GM21576 (cell line): ENCODE measurements around the gene DPEP2.
"Not testable (repeated sequence)": the region's sequence is repeated elsewhere in the genome, so short reads cannot be mapped to it uniquely, and the experiment has no call there.

Source experiments
- ATAC-seq: cut with Tn5 transposase; IDR thresholded peaks from one replicate; pipeline ENCODE4 v1.9.1; 2021; ENCODE audit warnings: mild to moderate bottlenecking, moderate library complexity; ENCODE audit not compliant: unreplicated experiment

DPEP2 gene

DNA sequence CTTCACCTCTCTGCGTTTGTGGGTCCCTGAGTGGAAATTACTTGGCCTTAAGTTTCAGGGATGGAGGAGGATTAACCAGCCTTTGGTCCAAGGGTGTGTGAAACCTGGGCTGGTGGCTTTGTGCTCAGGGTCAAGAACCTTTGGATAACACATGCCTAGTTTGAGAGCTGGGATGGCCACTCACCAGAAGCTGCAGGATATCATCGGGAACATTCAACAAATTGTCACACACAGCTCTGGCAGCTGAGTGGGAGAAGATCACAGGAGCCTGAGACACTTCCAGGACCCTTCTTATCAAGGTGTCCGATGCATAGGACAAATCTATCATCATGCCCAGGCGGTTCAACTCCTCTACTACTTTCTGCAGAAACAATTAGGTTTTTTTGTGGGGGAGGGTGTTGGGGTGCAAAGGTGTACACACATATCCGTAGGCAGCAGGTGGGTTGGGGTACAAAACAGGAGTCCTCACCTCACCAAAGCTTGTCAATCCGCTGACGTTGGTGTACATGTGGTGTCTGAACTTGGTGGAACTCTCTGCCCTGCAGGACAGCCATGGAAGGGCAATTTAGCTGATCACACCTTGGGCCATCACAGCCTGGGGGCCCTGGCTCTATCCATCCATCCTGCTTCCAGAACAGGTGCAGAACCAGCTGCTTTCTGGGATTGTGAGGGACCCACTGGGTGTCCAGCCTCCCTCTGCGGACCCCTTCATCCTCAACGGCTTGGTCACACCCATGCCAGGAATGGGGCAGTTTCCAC, 21.6 kb downstream of the DPEP2 start:
- no peak for ATAC-seq

DNA sequence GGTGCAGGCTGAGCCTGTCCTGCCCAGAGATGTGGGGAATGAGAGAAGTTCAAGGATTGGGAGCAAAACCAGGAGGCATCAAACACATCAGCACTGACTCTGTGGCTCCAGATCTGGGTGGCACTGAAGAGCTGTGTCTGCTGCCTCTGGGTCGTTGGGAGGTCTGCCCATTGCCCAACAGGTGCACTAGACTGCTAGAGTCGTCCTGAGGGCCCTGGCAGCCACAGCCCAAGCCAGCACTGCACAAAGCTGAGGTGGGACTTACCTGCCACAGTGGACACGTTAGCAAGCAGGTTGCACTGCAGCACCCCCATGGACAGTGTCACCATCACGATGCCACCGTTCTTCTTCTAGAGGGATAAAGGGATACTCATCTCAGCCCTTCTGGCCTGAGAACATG, 22.3 kb downstream of the DPEP2 start:
- ATAC-seq: no peak

DNA sequence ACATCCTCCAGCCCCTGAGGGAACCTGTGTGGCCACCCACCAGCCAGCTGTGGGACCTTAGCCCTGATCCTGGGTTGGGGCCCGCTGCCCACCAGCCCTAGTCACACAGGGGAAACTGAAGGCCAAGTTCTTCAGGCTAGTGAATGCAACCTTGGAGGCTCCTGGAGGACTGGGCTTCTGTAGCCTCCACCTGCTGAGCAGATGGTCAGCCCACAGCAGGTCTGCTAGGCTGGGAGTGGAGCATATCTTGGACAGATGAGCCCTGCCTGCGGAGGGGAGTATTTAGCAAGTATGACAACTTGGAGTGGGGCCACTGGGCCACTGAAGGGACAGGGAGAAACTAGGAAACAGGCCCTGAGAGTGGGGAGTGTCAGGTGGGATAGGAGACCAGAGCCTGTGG, 23.1 kb downstream of the DPEP2 start:
- ATAC-seq: no peak

DNA sequence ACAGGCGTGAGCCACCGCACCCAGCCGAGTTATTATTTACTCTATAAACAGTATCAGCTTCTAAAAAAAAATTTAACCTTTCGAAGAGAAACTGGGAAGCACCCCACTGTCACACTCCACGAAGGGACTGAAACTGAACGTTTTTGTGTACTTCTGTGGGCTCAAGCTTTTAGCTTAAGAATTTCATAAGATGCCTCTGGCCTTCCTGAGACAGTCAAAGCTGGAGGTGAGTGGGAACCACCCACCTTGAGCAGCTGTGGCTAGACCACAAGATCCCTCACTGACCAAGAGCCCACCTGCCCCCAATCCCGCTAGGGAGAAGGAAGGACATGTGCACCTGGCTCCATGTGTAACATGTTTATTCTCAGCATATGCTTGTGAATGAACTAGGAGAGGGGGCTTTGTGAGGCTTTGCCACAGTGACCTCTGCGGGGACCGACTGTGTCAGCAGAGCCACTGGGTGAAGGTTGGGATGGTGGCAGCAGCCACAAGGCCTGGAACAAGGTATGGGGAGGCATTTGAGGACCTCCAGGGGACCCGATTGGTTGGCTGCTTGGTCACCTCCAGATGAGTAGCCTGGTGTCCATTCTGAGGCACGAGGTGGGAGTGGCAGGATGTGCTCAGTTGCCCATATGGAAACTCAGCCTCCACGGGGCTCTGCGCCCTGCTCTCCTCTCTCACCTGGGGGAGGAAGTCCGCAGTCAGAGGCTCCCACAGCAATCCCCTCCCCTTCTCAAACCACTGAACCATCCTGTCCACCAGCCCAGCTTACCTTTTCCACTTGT, 23.8 kb downstream of the DPEP2 start:
- no peak for ATAC-seq

DNA sequence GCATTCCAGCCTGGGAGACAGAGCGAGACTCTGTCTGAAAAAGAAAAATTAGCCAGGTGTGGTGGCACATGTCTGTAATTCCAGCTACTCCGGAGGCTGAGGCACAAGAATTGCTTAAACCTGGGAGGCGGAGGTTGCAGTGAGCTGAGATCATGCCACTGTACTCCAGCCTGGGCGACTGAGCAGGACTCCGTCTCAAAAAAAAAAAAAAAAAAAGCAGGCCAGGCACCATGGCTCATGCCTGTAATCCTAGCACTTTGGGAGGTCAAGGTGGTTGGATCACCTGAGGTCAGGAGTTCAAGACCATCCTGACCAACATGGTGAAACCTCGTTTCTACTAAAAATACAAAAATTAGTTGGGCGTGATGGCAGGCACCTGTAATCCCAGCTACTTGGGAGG, 27.0 kb downstream of the DPEP2 start:
- ATAC-seq: not testable (repeated sequence)

DNA sequence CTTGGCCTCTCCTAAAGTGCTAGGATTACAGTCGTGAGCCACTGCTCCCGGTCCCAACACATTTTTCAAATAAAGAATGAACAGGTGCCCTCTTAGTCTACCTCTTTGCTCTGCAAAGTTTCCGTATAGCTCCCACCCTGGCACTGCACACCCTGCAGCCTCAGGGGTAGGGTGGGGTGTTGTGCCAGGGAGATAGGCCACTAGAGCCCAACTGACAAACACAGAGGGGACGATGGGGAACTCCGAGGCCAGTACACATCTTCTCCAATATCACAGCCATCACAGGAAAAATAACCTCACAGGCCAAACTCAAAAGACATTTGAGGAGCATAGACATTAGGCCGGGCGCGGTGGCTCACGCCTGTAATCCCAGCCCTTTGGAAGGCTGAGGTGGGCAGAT, 28.2 kb downstream of the DPEP2 start:
- ATAC-seq: no peak

DNA sequence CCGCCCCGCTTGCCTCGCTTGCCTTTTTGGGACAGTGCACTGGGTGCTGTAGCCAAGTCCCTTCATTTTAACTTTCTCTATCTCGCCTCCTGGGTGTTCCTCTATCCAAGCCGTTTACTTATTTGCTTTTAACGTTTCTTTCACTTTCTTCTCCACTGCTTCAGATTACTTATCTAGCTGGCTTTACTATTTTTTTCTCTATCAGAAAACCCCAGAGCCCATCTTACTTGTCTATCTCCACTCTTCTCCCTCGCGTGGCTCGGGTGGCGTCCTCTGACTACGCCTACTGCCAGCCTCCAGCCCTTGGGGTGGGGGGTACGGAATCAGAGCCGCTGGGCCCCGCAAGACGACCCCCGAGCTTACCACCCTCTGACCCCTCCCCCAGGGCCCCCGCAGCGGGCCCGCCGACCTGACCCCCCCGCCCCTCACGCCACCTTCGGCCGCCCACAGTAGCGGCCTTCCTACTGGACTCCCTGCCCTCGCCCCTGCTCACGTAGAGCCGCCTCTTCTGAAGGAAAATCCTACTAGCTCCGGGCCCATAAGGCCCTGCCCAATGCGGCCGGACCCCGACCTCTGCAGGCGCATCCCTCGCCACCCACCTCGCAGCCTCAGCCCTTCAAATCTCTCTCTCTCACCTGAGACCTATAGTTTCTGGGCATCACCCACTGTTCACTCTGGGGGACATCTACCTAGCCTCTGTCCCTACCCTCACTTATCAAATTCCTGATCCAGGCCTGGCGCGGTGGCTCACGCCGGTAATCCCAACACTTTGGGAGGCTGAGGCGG, 29.8 kb downstream of the DPEP2 start:
- ATAC-seq: no peak

DNA sequence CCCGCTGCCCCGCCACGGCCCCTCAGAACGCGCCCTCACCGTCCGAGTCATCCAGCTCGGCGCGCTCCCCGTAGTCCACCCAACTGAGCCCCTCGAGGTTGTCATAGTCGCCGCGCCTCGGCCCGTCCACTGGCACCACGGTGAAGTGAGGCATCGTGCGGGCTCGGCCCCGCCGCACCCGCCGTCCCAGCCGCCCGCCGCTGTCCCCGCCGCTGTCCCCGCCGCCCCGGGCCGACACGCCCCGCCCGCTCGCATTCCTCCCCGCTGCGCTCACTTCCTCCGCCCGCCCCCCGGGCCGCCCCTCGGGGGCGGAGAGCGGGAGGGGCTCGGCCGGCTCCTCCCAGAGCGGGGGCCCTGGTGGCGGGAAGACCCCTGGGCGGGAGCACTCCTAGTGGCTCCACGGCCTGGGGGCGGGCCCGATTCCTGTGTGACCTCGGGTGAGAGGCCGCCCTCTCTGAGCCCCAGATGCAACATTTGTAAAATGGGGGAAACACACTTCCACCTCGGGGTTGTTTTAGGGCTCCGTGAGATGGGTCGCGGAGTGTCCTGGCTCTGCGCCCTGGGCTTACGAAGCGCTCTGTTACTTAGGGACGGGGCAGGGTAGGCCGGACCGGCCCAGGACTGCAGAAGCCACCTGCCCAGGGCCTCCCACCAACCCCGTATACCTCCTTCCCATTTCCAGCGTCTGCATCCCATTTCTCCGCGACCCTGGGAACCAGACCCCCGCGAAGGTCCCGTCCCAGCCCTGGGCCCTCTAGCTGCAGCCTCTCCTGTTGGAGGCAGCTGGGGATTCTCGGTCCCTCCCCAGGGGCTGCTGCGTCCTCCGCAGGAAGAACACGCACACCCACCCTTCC, 30.7 kb downstream of the DPEP2 start, which contains the start of gene SLC12A4:
SLC12A4 (minus strand) TSS at position 238 of the 854 bp plus-strand sequence; CDS start at position 154, 84 bp downstream.
- ATAC-seq: peak; percentile 70

DNA sequence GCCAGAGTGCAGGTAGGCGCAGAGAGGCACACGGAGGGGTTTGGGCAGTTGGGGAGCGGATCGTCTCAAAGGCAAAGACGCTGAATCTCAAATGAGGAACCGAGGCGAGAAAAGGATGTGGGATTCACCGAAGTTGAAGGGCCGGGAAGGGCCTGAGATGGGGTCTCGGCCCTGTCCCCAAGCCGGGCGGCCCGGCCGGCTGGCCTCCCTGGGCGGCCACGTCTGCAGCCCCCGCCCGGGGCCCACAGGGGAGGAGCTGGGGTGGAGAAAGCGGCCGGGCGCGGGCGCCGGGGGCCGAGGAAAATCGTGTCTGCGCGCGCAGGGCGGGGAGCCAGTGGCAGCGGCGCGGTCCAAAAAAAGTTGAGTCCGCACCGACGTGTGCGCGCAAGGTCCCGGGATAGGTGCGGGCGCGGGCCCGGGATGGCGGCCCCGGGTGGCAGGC, 31.3 kb downstream of the DPEP2 start:
- ATAC-seq: peak; percentile 23

DNA sequence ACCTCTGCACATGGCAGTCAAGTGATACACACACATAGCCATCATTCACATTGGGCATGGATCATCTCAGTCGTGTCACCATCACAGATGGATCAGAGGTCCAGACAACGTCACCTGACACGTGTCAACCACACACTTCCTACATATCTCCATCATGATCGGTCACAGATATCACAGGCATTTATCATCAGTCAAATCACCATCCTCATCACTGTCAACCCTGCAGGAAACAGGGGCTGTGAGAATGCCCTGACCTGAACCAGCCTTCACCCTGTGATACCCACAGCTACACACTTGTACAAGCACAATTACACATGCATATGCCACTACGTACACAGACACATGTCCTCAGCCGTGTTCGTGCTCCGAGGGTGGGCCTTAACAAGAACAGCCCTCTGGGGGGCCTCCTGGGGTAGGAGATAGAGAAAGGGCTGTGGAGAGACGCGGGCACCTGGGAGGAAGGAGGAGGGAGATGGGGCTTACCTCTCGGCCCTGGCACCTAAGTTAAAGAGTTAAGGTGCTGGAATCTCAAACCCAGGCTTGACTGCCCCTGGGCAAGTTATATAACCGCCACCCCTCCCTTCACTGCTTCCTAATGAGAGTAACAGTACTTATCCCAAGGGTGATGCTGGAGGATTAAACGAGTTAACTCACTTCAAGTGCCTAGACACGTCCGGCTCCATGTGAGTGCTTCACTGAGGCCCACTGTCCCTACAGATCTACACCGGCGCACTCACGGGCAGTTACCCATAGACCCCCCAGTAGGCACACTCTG, 31.9 kb downstream of the DPEP2 start:
- peak; percentile 4 for ATAC-seq

DNA sequence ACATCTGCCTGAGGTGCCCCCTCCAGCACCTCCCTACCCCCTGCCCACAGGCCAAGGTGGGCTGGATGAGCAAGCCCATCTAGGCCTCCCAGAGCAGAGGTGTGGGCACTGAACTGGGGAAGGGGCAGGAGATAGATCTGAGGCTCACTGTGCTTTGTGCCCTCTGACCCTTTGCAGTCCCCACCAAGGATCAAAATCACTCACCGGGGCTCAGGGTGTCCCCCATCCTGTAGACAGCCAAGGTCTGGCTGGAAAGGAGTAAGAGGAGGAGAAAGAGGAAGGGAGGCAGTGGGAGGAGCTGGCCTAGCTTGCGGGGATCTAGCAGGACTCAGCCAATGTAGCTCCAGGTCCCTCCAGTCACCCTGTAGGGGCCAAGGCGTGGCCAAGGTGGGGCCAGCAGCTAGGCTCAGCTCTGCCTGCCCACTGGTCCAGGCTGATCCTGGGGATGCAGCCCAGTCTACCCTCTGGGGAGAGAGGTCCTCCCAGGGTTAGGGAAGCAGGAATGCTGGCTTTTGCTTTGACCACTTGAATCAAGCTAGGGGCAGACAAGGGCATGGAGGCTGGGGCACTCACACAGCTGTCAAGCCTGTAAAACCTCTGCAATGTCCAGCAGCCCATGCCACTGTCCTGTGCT, 32.6 kb downstream of the DPEP2 start:
- no peak for ATAC-seq

DNA sequence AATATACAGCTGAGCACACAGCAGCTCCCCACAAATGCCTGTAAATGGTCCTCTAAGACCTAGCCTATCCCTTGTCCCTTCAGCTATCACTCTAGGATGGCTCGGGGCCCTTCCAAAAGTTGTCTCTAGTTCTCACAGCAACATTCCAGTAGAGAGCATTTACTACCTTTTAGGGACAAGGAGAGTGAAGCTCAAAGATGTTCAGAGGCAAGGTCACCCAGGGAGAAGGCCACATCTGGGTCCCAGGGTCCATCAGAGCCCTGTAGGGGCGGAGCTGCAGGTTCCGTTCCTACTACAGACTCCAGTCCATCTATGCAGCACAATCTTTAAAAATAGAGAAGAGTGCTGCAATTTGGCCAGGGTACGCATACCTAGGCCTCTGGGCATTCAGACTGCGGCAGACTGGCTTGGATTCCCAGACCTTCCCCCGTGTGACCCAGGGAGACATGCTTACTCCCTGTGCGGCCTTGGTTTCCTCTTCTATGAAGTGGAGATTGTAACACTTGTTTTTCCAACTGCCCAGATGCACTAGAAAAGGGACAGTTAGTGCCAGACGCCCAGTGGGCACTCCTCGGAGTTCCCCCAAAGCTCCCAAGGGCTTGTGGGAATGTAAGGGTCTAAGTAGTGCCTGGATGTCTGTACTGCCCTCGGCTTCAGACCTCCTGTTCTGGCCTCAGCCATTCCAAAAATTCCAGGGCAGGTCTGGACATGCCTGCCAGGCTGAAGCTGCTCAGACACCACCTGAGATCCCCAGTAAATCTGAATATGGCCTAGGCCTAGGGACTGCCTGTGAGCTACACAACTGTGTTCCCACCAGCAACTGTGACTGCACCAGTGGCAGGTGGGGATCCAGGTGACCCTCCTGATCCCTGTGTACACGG, 33.4 kb downstream of the DPEP2 start:
- no peak for ATAC-seq

DNA sequence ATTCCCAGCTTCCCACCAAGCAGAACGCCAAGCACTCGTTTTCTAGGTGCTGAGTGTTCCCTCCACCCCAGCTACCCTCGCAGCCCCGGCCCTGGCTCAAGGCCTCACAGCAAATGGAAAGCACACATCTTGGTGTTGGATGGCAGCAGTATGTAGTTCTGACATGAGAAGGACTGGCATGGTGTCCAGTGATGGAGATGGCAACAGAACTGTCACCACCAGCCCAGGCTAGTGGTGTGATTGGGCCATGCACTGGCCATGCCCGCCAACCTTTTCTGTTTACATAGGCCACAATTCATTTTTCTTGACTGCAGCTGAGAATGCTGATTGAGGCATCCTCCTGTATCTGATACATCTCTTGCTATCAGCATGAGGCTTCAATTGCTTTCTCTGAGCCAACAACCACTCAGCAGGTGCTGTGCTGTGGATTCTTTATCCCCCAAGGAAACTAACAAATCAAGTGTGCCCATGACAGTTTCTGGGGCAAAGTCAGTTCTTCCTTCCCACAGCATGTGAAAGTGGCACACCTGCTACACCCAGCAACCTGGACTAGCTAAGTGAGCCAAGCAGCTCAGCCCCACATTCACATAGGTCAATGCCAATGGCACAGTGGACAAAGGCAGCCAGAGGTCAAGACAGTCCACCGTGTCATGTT, 34.7 kb downstream of the DPEP2 start:
- no peak for ATAC-seq

DNA sequence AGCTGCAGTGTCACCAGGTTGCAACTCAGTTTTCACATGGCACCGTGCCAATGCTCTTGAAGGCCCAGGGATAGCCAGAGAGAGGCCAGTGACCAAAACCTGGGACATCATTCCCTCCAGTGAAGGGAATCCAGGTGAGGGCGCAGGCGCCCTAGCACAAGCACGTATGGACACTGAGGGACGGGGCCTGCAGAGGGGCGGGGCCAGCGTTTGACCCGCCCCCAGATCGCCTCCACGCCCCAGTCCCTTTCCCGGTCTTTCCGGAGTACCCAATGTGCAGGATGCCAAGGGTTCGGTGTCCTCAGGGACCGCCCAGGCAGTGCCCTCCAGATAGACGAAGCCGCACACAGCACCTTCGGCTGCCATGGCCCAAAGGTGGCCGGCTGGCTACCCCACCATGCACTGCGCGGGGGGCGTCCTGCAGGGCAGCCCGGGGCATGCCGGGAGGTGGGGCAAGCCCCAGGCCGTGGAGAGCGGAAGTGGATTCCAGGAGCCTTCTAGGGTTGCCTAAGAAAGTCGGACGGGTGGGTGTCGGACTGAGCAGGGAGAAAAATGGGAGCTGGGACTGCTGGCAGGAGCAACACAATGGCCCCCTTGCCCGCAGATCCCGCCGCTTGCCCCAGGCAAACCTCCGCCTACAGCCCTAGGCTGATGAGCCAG, 35.5 kb downstream of the DPEP2 start:
- ATAC-seq: no peak

DNA sequence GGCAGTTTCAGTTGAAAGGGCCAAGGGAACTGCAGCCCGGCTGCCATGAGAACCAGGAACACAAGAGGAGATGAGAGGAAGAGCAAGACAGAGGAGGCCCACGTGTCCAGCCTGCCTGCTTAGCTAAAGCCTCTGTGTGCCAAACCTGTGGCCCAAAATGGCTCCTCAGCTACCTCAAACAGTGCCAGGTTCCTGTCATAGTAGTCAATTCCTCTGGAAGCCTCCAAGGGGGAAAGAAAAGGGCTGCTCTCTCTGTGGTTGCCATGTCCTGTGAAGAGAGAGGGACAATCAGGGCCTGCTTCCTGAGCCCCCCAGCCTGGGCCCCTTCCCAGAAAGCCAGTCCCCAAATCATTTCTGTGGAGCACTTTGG, 36.0 kb downstream of the DPEP2 start:
- no peak for ATAC-seq

DNA sequence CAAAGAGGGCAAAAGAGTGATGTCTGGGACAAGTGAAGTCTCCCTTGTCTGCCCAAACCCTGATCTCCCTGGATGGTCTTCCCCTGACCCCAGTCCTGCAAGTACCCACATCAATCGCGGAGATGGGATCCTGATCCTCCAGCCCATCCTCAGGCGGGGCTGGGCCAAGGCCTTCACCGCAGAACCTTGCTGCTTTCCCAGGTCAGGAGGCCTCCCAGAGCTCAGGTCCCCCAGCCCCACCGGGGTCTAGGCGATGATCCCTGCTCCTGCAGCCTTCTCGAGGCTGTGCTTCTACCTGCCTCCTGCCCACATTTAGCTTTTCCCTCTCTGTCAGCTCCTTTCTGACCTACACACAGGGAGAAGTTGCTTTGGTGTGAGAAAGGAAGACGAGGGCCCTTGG, 37.1 kb downstream of the DPEP2 start:
- ATAC-seq: no peak

DNA sequence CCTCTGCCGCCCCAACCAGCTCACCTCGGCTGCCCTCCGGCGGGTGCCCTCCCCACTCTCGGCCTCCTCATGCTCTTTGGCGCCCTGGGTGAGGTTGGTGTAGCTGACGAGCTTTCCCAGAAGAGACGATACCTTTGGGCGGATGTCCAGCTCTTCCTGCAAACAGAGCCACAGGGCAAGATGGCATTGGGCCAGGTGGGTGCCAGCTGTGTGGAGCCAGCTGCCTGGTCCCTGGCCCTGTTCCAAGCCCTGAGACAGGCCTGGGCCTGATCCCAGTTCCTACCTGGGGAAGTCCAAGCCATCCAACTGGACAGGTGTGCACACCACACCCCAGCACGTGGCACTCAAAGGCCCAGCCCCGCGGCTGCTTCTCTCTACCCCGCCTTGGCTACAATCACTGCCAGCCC, 37.7 kb downstream of the DPEP2 start:
- ATAC-seq: no peak
